Panc1 (cell line): ENCODE data around the gene ARFGAP1. TPM values are rescaled to one million over a fixed set of nuclear protein-coding genes. Genes with fewer than 3 reads are reported as not detected.
A peak's percentile ranks its signal among the peaks of the same experiment; 100 is the strongest.

Experiments used
- ATAC-seq: fragments of 200-7000 bp; cut with Tn5 transposase; 2 replicates; pipeline ENCODE4 v1.9.1; 2020; ENCODE audit warnings: mild to moderate bottlenecking, moderate library complexity
- BruUV-seq: library from RNA; stranded (reverse); fragments of 400-500 nt; replicated peaks from 2 replicates; lab custom pipeline; 2021; lab: Mats Ljungman, UMichigan
- CTCF ChIA-PET: fragments of 300-600 bp; sonication (Branson Sonifier 250); formaldehyde crosslinking; loops from one replicate; lab custom pipeline; 2022; ENCODE audit warnings: antibody characterized with exemption; lab: Charles Lee
- POLR2A ChIA-PET: fragments of 300-600 bp; sonication (Branson Sonifier 250); formaldehyde crosslinking; loops from one replicate; lab custom pipeline; 2022; ENCODE audit warnings: antibody characterized with exemption; lab: Charles Lee
- DNase-seq: peaks from one replicate; pipeline ENCODE4 v3.0.0-alpha.2; 2010; ENCODE audit warnings: low read depth, low spot score
- H3K27ac ChIP-seq: 2 replicates; pipeline ENCODE4 v1.5.1; 2011; ENCODE audit warnings: mild to moderate bottlenecking, low read length, inconsistent platforms
- H3K27me3 ChIP-seq: fragments of 200-500 bp; sonication (Bioruptor generic); 2 replicates; pipeline ENCODE4 v1.6.0; 2014; ENCODE audit warnings: low read length, inconsistent platforms; ENCODE audit not compliant: control insufficient read depth, insufficient read depth
- H3K36me3 ChIP-seq: fragments of 200-500 bp; sonication (Bioruptor generic); 2 replicates; pipeline ENCODE4 v1.5.1; 2014; ENCODE audit warnings: inconsistent platforms, mild to moderate bottlenecking, low read length, moderate library complexity; ENCODE audit not compliant: control insufficient read depth, insufficient read depth
- H3K4me1 ChIP-seq: 2 replicates; pipeline ENCODE4 v1.5.1; 2011; ENCODE audit warnings: inconsistent platforms, mild to moderate bottlenecking, low read length, moderate library complexity; ENCODE audit not compliant: control insufficient read depth, insufficient read depth
- H3K4me3 ChIP-seq, 2 experiments: 2 replicates each; pipeline ENCODE4 v1.5.1; 2011 to 2012; ENCODE audit warnings: low read depth in 2 of 2, low read length in 2 of 2, mild to moderate bottlenecking in 2 of 2, inconsistent platforms in 1 of 2, moderate library complexity in 1 of 2
- H3K9me3 ChIP-seq: fragments of 200-500 bp; sonication (Bioruptor generic); 2 replicates; pipeline ENCODE4 v1.5.1; 2014; ENCODE audit warnings: low read depth, mild to moderate bottlenecking, inconsistent platforms, low read length, moderate library complexity; ENCODE audit not compliant: control insufficient read depth, insufficient read depth
- POLR2AphosphoS5 ChIP-seq: IDR thresholded peaks from 2 replicates; pipeline ENCODE4 v1.6.1; 2012; ENCODE audit warnings: mild to moderate bottlenecking, low read depth, low read length, moderate library complexity
- SIN3A ChIP-seq: IDR thresholded peaks from 2 replicates; pipeline ENCODE4 v1.6.1; 2012; ENCODE audit warnings: low read depth, mild to moderate bottlenecking, low read length, moderate library complexity, borderline replicate concordance; ENCODE audit not compliant: insufficient read depth
- TCF7L2 ChIP-seq: IDR thresholded peaks from 2 replicates; pipeline ENCODE4 v1.6.1; 2011; ENCODE audit warnings: mild to moderate bottlenecking, low read depth, low read length, inconsistent platforms
- in situ Hi-C: cut with HindIII; loops from 2 replicates; pipeline ENCODE4 v1.10.0; 2016; ENCODE audit warnings: low sequenced_read_pairs, low pct_unique_long_range_greater_than_20kb
- intact Hi-C: fragments of 100-400 bp; cut with micrococcal nuclease; formaldehyde crosslinking; loops from one replicate; pipeline ENCODE4 v1.10.0; 2022; ENCODE audit not compliant: unreplicated experiment
- total RNA-seq: library from RNA; stranded (reverse); gene quantifications from one replicate; pipeline ENCODE4 v1.2.1, GENCODE V29; 2021; ENCODE audit not compliant: unreplicated experiment
- TF ChIP-seq, protein P1 (sequence below), 2 experiments: IDR thresholded peaks; 2 replicates each; pipeline ENCODE4 v1.6.1; 2011 to 2012; ENCODE audit warnings: low read depth in 2 of 2, control low read depth in 1 of 2, low read length in 1 of 2, mild to moderate bottlenecking in 1 of 2, moderate library complexity in 1 of 2; ENCODE audit not compliant: insufficient read depth in 1 of 2
- TF ChIP-seq, protein P2 (sequence below): fragments of 450-650 bp; IDR thresholded peaks from 2 replicates; pipeline ENCODE4 v1.5.1; 2017; ENCODE audit warnings: mild to moderate bottlenecking

The ARFGAP1 gene
- total RNA-seq, 1 experiment from 2014 or later, result 110 TPM

DNA sequence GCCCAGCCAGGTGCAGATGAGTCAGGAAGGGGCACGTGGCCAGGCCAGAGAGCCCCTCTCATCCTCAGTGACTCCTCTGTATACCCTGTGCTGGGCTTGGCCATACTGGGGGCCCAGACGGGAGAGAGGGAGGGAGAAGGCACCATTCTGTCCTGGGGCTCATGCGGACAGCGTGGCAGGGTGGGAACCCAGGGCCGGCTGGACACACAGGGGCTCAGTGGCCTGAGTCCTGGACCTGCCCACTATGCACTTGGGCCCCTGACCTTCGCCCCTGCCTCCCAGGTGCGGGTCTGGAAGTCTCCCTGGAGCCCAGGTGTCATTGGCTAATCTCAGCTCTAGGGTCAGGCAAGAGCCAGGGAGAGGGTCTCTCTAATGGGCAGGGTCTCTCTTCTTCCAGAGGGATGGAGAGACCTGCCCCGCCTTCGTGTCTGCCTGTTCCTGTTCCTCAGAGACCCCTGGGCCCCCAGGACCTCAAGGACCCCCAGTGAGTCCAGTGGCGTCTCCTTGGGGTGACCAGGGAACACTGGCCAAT lies 48.1 kb downstream of the ARFGAP1 start:
- CTCF ChIA-PET, result no interaction called here
- BruUV-seq, result no TSS peak

DNA sequence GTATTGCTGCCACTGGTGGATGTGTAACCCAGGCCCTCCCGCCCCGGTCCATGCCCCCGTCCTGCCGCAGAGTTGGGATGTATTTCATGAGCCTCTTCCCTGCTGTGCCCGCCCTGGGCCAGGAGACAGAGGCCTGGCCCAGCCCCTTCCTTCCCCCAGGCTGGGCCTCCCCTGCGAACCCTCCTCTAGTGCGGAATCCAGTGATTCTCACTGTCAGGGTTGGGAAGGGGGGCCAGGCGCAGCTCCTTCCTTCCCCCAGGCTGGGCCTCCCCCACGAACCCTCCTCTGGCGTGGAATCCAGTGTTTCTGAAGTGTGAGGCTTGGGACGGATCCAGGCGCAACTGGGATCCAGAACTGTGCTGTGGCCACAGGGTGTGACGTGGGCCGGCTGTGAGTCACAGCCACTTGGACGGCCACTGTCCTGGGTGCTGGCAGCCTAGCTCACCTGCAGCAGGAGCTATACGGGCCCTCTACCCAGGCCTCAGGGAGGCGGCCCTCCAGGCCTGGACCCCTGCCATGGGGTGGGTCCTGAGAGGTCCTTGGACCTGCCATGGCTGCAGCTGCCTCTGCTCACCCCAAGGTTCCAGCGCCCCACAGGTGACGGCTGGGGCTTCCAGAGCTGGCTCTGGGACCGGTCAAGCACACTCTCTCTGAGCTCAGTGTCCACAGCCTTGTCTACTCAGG lies 48.7 kb downstream of the ARFGAP1 start:
- TF ChIP-seq, protein P1, sequence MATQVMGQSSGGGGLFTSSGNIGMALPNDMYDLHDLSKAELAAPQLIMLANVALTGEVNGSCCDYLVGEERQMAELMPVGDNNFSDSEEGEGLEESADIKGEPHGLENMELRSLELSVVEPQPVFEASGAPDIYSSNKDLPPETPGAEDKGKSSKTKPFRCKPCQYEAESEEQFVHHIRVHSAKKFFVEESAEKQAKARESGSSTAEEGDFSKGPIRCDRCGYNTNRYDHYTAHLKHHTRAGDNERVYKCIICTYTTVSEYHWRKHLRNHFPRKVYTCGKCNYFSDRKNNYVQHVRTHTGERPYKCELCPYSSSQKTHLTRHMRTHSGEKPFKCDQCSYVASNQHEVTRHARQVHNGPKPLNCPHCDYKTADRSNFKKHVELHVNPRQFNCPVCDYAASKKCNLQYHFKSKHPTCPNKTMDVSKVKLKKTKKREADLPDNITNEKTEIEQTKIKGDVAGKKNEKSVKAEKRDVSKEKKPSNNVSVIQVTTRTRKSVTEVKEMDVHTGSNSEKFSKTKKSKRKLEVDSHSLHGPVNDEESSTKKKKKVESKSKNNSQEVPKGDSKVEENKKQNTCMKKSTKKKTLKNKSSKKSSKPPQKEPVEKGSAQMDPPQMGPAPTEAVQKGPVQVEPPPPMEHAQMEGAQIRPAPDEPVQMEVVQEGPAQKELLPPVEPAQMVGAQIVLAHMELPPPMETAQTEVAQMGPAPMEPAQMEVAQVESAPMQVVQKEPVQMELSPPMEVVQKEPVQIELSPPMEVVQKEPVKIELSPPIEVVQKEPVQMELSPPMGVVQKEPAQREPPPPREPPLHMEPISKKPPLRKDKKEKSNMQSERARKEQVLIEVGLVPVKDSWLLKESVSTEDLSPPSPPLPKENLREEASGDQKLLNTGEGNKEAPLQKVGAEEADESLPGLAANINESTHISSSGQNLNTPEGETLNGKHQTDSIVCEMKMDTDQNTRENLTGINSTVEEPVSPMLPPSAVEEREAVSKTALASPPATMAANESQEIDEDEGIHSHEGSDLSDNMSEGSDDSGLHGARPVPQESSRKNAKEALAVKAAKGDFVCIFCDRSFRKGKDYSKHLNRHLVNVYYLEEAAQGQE (IDR thresholded peaks at IDR 0.05; ENCODE audit: insufficient read depth in 1 of 2, low read depth in 2 of 2, low read length in 1 of 2), result peak; percentile 58 to 73; a peak in 3 of 4 replicates
- no peak for TF ChIP-seq POLR2AphosphoS5
- TF ChIP-seq, protein P2, sequence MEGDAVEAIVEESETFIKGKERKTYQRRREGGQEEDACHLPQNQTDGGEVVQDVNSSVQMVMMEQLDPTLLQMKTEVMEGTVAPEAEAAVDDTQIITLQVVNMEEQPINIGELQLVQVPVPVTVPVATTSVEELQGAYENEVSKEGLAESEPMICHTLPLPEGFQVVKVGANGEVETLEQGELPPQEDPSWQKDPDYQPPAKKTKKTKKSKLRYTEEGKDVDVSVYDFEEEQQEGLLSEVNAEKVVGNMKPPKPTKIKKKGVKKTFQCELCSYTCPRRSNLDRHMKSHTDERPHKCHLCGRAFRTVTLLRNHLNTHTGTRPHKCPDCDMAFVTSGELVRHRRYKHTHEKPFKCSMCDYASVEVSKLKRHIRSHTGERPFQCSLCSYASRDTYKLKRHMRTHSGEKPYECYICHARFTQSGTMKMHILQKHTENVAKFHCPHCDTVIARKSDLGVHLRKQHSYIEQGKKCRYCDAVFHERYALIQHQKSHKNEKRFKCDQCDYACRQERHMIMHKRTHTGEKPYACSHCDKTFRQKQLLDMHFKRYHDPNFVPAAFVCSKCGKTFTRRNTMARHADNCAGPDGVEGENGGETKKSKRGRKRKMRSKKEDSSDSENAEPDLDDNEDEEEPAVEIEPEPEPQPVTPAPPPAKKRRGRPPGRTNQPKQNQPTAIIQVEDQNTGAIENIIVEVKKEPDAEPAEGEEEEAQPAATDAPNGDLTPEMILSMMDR, result no peak
- no peak for TF ChIP-seq TCF7L2
- no peak for TF ChIP-seq SIN3A
- in situ Hi-C loops, result no loop called here
- intact Hi-C loops, result no loop called here

More for the DNA sequence above, 48.1 kb downstream of the ARFGAP1 start:
- H3K27ac ChIP-seq, result no peak overlapping the region
- TF ChIP-seq, protein P2, result no peak
- TF ChIP-seq SIN3A, result no peak
- TF ChIP-seq, protein P1 (IDR thresholded peaks at IDR 0.05; ENCODE audit: insufficient read depth in 1 of 2, low read depth in 2 of 2, low read length in 1 of 2), result no peak
- no peak overlapping the region for H3K4me3 ChIP-seq
- POLR2A ChIA-PET, result no interaction called here
- intact Hi-C loops (no loop called here), in situ Hi-C loops (no loop called here)
- no peaks in the 10 kb centered on the region for H3K27me3 ChIP-seq
- no peaks in the 10 kb centered on the region for H3K9me3 ChIP-seq
- no peak for DNase-seq
- no peaks in the 10 kb centered on the region; the same call in 1 of the 2 replicates for H3K4me1 ChIP-seq
- H3K36me3 ChIP-seq, result no peaks in the 10 kb centered on the region
- ATAC-seq, result no peak

More for the DNA sequence above, 48.7 kb downstream of the ARFGAP1 start:
- H3K27ac ChIP-seq, result no peak overlapping the region
- no peak for DNase-seq
- H3K9me3 ChIP-seq, result no peaks in the 10 kb centered on the region
- ChIA-PET POLR2A (no interaction called here), CTCF (interaction anchor here (0.7 kb wide), 1 partner anchor 25 kb away, joined by 7 read pairs; no protein-coding TSS in a partner anchor)
- no peaks in the 10 kb centered on the region; the same call in 1 of the 2 replicates for H3K4me1 ChIP-seq
- ATAC-seq, result peak; percentile 37; the same call in 1 of the 2 replicates
- no TSS peak for BruUV-seq
- no peak overlapping the region for H3K4me3 ChIP-seq
- no peaks in the 10 kb centered on the region for H3K27me3 ChIP-seq
- H3K36me3 ChIP-seq, result no peaks in the 10 kb centered on the region
